GM23338 (cell line): Measurements from ENCODE around the gene FDX1. TPM values are rescaled to one million over a fixed set of nuclear protein-coding genes. Genes with fewer than 3 reads are reported as not detected.

ENCODE experiments used
- ATAC-seq: fragments of 200-7000 bp; cut with Tn5 transposase; 3 replicates; pipeline ENCODE4 v1.9.1; 2020
- DNase-seq: peaks from one replicate; pipeline ENCODE4 v3.0.0-alpha.2; 2015; ENCODE audit warnings: low spot score
- H2AFZ ChIP-seq: fragments of 200-600 bp; sonication (generic); 2 replicates; pipeline ENCODE4 v1.8.0; 2016; ENCODE audit warnings: antibody characterized with exemption, mild to moderate bottlenecking, moderate library complexity
- H3F3A ChIP-seq: fragments of 200-600 bp; sonication (generic); replicated peaks from 2 replicates; pipeline ENCODE4 v1.8.0; 2017; ENCODE audit warnings: antibody characterized with exemption, mixed run types, low read depth
- H3K27ac ChIP-seq: fragments of 200-600 bp; sonication (generic); 2 replicates; pipeline ENCODE4 v1.6.1; 2016; ENCODE audit warnings: low read depth
- H3K27me3 ChIP-seq: fragments of 200-600 bp; sonication (generic); 2 replicates; pipeline ENCODE4 v1.8.0; 2016; ENCODE audit warnings: mild to moderate bottlenecking, mixed run types, moderate library complexity; ENCODE audit not compliant: insufficient read depth
- H3K36me3 ChIP-seq: fragments of 200-600 bp; sonication (generic); 2 replicates; pipeline ENCODE4 v1.8.0; 2016; ENCODE audit warnings: mild to moderate bottlenecking; ENCODE audit not compliant: insufficient read depth
- H3K4me1 ChIP-seq: fragments of 200-600 bp; sonication (generic); 2 replicates; pipeline ENCODE4 v1.8.0; 2016; ENCODE audit warnings: mild to moderate bottlenecking, moderate library complexity; ENCODE audit not compliant: insufficient read depth
- H3K4me2 ChIP-seq: fragments of 200-600 bp; sonication (generic); 2 replicates; pipeline ENCODE4 v1.7.1; 2017; ENCODE audit warnings: mixed run types
- H3K4me3 ChIP-seq: fragments of 200-600 bp; sonication (generic); 2 replicates; pipeline ENCODE4 v1.6.1; 2016; ENCODE audit warnings: mixed run types
- H3K79me2 ChIP-seq: fragments of 200-600 bp; sonication (generic); replicated peaks from 2 replicates; pipeline ENCODE4 v1.8.0; 2017; ENCODE audit warnings: mild to moderate bottlenecking; ENCODE audit not compliant: insufficient read depth
- H3K9me2 ChIP-seq: fragments of 200-600 bp; sonication (generic); 2 replicates; pipeline ENCODE4 v1.8.0; 2017; ENCODE audit not compliant: insufficient read depth
- H4K20me1 ChIP-seq: fragments of 200-600 bp; sonication (generic); replicated peaks from 2 replicates; pipeline ENCODE4 v1.8.0; 2017; ENCODE audit warnings: mild to moderate bottlenecking; ENCODE audit not compliant: insufficient read depth
- H3K27ac Mint-ChIP-seq: 2 replicates; pipeline ENCODE4 v1.8.0; 2020; ENCODE audit warnings: inconsistent platforms, mild to moderate bottlenecking, moderate library complexity, mixed read lengths
- H3K27me3 Mint-ChIP-seq: 3 replicates; pipeline ENCODE4 v1.8.0; 2022; ENCODE audit warnings: low read depth, mild to moderate bottlenecking, moderate library complexity, mixed read lengths, inconsistent platforms; ENCODE audit not compliant: insufficient read depth, poor library complexity
- H3K36me3 Mint-ChIP-seq: 3 replicates; pipeline ENCODE4 v1.8.0; 2021; ENCODE audit warnings: low read depth, mild to moderate bottlenecking, inconsistent platforms, moderate library complexity, mixed read lengths
- H3K4me1 Mint-ChIP-seq: 3 replicates; pipeline ENCODE4 v1.8.0; 2020; ENCODE audit warnings: mild to moderate bottlenecking, inconsistent platforms, mixed read lengths
- H3K4me3 Mint-ChIP-seq: 3 replicates; pipeline ENCODE4 v1.8.0; 2021; ENCODE audit warnings: moderate library complexity, mild to moderate bottlenecking, inconsistent platforms, mixed read lengths
- H3K9me3 Mint-ChIP-seq: 3 replicates; pipeline ENCODE4 v1.8.0; 2020; ENCODE audit warnings: moderate library complexity, mild to moderate bottlenecking, inconsistent platforms, mixed read lengths
- CREB1 ChIP-seq: fragments of 250-450 bp; sonication (Bioruptor Pico); IDR thresholded peaks from 2 replicates; pipeline ENCODE4 v1.5.0; 2020; ENCODE audit warnings: low read depth, mild to moderate bottlenecking, moderate library complexity
- EZH2 ChIP-seq: fragments of 200-600 bp; sonication (generic); IDR thresholded peaks from one replicate; pipeline ENCODE4 v1.8.0; 2017; ENCODE audit warnings: antibody characterized with exemption, mild to moderate bottlenecking, low read depth; ENCODE audit not compliant: unreplicated experiment
- EZH2phosphoT487 ChIP-seq: fragments of 200-600 bp; sonication (generic); IDR thresholded peaks from one replicate; pipeline ENCODE4 v1.8.1; 2018; ENCODE audit warnings: antibody characterized with exemption; ENCODE audit not compliant: unreplicated experiment
- JUNB ChIP-seq: IDR thresholded peaks from one replicate; pipeline ENCODE4 v1.6.1; 2016; ENCODE audit warnings: antibody characterized with exemption; ENCODE audit not compliant: unreplicated experiment
- ZNF114 ChIP-seq: fragments of 250-450 bp; sonication (Bioruptor Pico); IDR thresholded peaks from 2 replicates; pipeline ENCODE4 v1.5.0; 2020; ENCODE audit warnings: mild to moderate bottlenecking, moderate library complexity
- ZNF331 ChIP-seq: fragments of 250-450 bp; sonication (Bioruptor Pico); IDR thresholded peaks from 2 replicates; pipeline ENCODE4 v1.5.0; 2020; ENCODE audit warnings: low read depth, mild to moderate bottlenecking, moderate library complexity
- ZNF462 ChIP-seq: fragments of 250-450 bp; sonication (Bioruptor Pico); IDR thresholded peaks from 2 replicates; pipeline ENCODE4 v1.5.0; 2020; ENCODE audit warnings: mild to moderate bottlenecking, moderate library complexity
- polyA plus RNA-seq: library from polyadenylated mRNA; unstranded; fragments of >200 nt; fragmentation: Nextera tagmentation; extraction: Ambion mirVana; gene quantifications from 2 replicates; pipeline ENCODE4 v1.2.1, GENCODE V29; 2016
- total RNA-seq: library from RNA; depleted of rRNA; stranded (reverse); fragments of >200 nt; shearing (Covaris generic); gene quantifications from 2 replicates; pipeline ENCODE4 v1.2.3, GENCODE V29; 2014

FDX1 gene
- total and polyA plus RNA-seq, 2 experiments from 2014 or later: 11.1 to 15.9 TPM

GRCh38 chr11:110507328-110507727 is 77.6 kb downstream of the FDX1 start:
- Histone ChIP-seq H3K79me2 (no peaks in the 10 kb centered on the region), H4K20me1 (no peaks in the 10 kb centered on the region), H3K4me3 (no peak overlapping the region), H3F3A (no peaks in the 10 kb centered on the region), H3K27ac (no peak overlapping the region), H2AFZ (no peak overlapping the region), H3K27me3 (no peaks in the 10 kb centered on the region), H3K4me1 (no peaks in the 10 kb centered on the region), H3K4me2 (no peak overlapping the region), H3K36me3 (no peaks in the 10 kb centered on the region), H3K9me2 (0 out of 2 replicates have a peak, but pooled peaks cover 8% of the 10 kb centered on the region)
- Mint-ChIP-seq H3K27me3 (peaks cover 7% of the 10 kb centered on the region), H3K4me3 (no peak overlapping the region), H3K27ac (no peak overlapping the region), H3K4me1 (peaks cover 3% of the 10 kb centered on the region; the same call in 2 of the 3 replicates), H3K9me3 (peaks cover 6% of the 10 kb centered on the region), H3K36me3 (peaks cover 3% of the 10 kb centered on the region; the same call in 1 of the 3 replicates)
- no peak for ATAC-seq
- TF ChIP-seq EZH2phosphoT487: no peak
- no peak for TF ChIP-seq ZNF114 (CRISPR knock-in tag)
- no peak for TF ChIP-seq JUNB
- TF ChIP-seq ZNF331 (CRISPR knock-in tag): no peak
- TF ChIP-seq EZH2: no peak
- TF ChIP-seq CREB1 (CRISPR knock-in tag): no peak
- DNase-seq: no peak

- no peaks in the 10 kb centered on the region for H3K4me1 ChIP-seq
- H3K79me2 ChIP-seq: no peaks in the 10 kb centered on the region
- ATAC-seq: no peak
- H3K36me3 Mint-ChIP-seq: peaks cover 3% of the 10 kb centered on the region; the same call in 1 of the 3 replicates
- no peaks in the 10 kb centered on the region for H3K27me3 ChIP-seq
- no peaks in the 10 kb centered on the region for H3F3A ChIP-seq
- no peak for TF ChIP-seq EZH2
- no peak for TF ChIP-seq ZNF114 (CRISPR knock-in tag)
- TF ChIP-seq CREB1 (CRISPR knock-in tag): no peak
- H3K4me1 Mint-ChIP-seq: peaks cover 3% of the 10 kb centered on the region; the same call in 2 of the 3 replicates
- peaks cover 6% of the 10 kb centered on the region for H3K9me3 Mint-ChIP-seq
- H3K27ac Mint-ChIP-seq: no peak overlapping the region
- DNase-seq: no peak
- no peak overlapping the region for H2AFZ ChIP-seq
- H3K27me3 Mint-ChIP-seq: peaks cover 7% of the 10 kb centered on the region
- no peak overlapping the region for H3K4me2 ChIP-seq
- no peak overlapping the region for H3K4me3 Mint-ChIP-seq
- H3K36me3 ChIP-seq: no peaks in the 10 kb centered on the region
- H4K20me1 ChIP-seq: no peaks in the 10 kb centered on the region
- no peak overlapping the region for H3K4me3 ChIP-seq
- H3K27ac ChIP-seq: no peak overlapping the region
- H3K9me2 ChIP-seq: 0 out of 2 replicates have a peak, but pooled peaks cover 8% of the 10 kb centered on the region
These were observed 79.0 kb downstream of the FDX1 start for GRCh38 chr11:110508786-110509185.

- no peak for TF ChIP-seq ZNF462 (CRISPR knock-in tag)
- no peak for TF ChIP-seq ZNF114 (CRISPR knock-in tag)
- Histone ChIP-seq H3K4me3 (no peak overlapping the region), H3K36me3 (no peaks in the 10 kb centered on the region), H3F3A (no peaks in the 10 kb centered on the region), H3K4me2 (no peak overlapping the region), H3K27me3 (no peaks in the 10 kb centered on the region), H2AFZ (no peak overlapping the region), H3K4me1 (no peaks in the 10 kb centered on the region), H3K79me2 (no peaks in the 10 kb centered on the region), H3K27ac (no peak overlapping the region), H3K9me2 (0 out of 2 replicates have a peak, but pooled peaks cover 8% of the 10 kb centered on the region), H4K20me1 (no peaks in the 10 kb centered on the region)
- DNase-seq: no peak
- H3K4me1 Mint-ChIP-seq: peaks cover 3% of the 10 kb centered on the region; the same call in 2 of the 3 replicates
- peaks cover 6% of the 10 kb centered on the region for H3K9me3 Mint-ChIP-seq
- ATAC-seq: no peak
- no peak overlapping the region for H3K27ac Mint-ChIP-seq
- peaks cover 7% of the 10 kb centered on the region for H3K27me3 Mint-ChIP-seq
- peaks cover 3% of the 10 kb centered on the region; the same call in 2 of the 3 replicates for H3K36me3 Mint-ChIP-seq
- no peak overlapping the region for H3K4me3 Mint-ChIP-seq
These were observed 79.7 kb downstream of the FDX1 start for GRCh38 chr11:110509472-110509871.
